Epidermal melanocyte (primary cell): ENCODE measurements around the gene HCRT.
A peak's percentile ranks its signal among the peaks of the same experiment; 100 is the strongest.
"Not testable (repeated sequence)": the region's sequence is repeated elsewhere in the genome, so short reads cannot be mapped to it uniquely, and the experiment has no call there.

Experiments
- DNase-seq: peaks from one replicate; pipeline ENCODE4 v3.0.0; 2011; ENCODE audit warnings: low spot score; ENCODE audit not compliant: insufficient read length

The HCRT gene

DNA sequence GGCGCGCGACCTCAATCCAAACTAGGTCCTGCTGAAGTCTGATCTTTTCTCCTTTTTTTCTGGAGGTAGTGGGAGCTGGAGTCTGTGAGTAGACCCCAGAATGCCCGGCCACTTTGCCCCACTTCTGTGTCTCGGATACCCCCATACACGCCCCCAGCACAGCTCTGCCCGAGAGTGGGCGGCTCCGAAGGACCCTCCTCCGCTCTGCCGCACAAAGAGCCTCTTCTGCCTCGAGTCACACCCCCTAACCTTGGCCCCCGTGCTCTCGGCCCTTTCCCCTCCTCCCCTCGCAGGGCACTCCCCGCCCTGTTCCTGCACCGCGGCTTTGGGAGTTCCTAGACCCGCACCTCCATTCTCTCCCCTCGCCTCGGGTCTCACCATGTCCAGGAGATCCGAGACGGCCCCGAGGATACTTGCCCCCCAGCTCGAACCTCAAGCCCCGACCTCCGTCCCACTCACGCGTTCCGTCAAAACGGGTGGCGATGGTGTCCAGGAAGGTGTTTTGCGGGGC is 4.8 kb downstream of the HCRT start:
- no peak for DNase-seq

DNA sequence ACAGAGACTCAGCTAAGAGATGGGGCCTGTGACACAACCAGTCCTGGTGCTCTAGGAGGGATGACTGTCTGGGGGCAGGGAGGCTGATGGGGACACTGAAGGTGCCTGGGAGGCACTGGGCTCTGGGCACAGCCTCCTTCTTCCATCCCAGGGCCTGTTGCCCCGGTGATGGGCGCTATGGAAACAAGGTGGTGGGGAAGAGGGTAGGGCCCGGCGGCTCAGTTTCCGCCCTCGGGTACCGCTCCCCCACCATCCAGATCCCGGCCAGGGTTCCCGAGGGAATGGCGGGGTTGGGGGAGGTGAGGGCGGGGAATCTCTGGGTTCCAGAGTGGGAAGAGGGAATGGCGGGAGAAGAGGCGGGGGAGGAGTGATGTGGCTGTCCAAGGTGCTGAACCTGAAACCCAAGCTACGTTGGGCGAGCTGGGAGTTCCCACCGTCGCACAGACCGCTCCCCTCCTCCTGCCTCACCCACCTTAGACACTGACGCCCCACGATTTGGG is 5.3 kb downstream of the HCRT start:
- peak; percentile 69 for DNase-seq

DNA sequence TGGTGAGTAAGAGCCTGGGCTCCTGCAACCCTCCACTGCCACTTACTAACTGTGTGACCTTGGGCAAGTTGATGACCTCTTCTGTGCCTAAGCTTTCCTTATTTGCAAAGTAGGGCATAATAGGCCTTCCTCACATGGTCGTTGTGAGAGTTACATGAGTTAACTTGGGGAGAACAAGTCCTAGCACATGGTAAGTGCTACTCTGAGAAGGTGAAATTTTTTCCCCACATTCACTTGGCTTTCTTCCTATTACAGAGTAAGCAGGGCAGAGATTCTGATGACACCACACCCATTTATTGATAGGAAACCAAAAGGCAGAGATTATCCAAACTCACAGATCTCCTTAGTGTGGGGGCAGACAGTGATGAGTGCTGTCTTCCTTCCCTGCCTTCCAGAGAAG is 5.9 kb downstream of the HCRT start:
- no peak for DNase-seq

DNA sequence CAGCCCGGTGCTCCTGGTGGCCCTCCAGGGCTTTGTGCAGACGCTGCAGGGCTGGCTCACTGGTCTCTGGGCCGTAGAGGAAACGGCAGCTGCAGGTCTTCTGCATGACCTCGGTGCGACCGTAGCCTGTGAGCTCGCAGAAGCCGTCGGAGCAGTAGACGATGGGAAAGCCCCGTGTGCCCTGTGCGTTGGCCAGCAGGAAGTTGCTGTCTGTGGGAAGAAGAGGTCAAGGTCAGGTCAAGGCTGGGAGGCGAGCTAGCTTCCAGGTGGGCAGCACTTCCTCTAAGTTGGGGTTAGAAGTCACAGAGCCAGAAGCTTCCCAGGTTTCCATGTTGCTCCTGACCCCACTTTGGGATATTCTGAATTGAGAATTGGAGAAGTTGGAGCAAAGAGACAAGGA is 6.4 kb downstream of the HCRT start:
- no peak for DNase-seq

DNA sequence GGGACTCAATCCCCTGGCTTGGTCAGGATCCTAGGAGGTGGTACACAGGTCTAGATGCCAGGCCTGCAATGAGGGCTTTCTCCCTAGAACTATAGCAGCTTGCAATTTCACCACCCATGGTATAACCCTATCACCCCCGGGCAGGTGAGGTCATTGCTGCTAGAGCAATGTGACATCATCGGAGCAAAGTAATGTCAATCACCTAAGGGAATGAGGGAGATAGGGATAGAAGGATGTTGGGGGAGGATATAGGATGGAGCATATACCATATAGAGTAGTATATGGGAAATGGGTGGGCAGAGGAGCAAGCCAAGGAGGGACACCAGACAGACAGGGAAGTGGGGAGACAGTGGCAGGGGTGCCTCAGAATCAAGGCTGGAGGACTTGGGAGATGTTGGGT is 7.6 kb downstream of the HCRT start:
- no peak for DNase-seq

DNA sequence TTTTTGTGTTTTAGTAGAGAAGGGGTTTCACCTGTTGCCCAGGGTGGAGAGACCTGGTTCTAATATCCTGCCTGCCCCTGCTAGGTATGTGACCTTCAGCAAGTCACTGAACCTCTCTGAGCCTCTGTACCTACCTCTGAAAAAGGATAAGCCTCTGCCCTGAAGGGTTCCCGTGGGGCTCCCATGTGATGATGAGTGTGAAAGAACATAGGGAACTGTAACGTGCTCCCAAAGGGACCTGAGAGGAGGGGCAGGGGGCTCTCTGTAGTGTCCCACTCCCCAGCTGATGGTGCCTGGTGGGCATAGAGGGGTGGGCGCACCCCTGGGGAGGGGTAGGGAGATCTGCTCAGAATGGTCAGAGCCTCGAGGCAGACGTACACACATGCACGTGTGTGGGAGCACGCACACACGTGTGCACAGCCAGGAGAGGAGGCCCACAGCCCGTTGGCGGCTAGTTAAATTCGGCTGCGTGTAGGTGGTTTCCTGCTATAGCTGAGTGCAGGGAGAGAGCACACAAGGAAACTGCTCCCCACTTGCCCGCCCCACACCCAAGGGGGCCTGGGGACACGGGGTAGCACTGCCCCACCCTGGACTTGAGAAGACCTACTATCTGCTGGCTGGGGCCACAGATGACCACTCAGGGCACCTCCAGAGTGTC is 11.0 kb downstream of the HCRT start:
- DNase-seq: no peak

DNA sequence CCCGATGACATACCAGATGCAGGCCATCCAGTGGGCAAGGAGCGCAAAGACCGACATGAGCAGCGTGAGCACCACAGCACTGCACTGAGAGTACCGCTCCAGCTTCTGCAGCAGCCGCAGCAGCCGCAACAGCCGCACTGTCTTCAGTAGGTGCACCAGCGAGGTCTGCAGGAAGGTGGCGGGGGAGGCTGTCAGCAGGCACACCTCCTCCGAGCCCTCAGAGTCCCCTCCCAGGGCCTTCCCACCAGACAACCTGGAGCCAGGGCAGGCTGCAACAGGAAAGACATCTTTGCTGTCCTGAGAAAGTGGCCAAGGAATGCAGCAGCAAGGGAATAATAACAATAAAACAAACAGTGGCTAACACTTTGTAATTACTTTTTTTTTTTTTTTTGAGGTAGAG is 13.4 kb downstream of the HCRT start:
- no peak for DNase-seq

DNA sequence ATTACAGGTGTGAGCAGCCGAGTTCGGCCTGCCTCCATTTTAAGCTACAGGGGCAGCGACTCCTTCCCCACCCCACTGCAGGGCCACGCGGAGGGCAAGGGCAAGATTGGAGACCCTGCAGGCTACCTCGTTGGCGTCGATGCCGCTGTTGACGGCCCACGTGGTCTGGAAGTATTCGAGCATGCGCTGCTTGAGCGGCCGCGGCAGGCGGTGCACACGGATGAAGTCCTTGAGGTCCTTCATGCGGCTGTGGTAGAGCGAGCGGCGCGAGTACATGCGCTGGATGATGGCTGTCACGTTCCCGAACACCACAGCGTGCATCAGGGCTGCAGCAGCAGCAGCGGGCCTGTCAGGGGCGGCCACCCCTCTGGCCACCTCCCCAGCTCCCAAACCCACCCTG is 15.9 kb downstream of the HCRT start:
- DNase-seq: no peak

DNA sequence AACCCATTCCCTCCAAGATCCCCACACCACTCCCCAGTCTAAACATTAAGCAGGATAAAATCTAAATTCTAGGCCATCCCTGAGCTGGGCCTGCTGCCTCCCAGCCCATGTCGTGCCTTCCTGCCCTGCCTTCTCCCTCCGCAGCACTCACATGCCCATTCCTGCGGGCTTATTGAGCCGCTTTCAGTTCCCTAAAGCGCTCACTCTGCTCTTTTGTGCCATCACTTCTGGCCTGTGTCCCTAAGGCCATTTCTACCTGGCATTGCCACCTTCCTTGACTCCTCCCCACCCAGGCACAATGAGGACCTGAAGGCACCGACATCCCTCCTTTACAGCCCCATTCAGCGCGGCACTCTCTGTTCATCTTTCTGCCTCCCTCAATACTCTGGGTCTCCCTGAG is 17.4 kb downstream of the HCRT start:
- DNase-seq: no peak

DNA sequence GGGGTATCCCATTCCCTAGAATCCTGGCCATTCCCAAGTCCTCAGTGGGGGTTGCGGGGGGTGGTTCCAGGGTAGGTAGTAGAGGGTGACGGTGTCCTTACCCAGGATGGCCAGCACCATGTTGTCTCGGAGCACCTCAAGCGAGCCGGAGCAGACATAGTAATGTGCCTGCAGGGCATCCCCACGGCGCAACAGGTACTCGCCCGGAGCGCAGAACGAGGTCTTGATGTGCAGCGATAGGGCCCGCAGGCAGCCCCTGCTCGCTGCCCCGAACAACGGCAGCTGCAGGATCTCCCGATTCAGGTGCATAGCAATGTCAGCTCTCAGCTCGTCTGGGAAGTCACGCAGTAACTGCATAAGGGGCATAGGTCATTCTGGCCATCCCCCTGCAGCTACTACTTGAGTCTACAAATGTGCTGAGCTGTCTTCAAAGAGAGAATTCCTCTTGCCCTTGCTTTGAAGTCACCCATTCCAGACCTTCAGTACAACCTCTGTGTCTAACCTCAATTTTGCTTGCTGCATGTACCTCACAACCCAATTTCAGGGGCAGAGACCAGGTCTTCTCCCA is 19.0 kb downstream of the HCRT start:
- DNase-seq: no peak

DNA sequence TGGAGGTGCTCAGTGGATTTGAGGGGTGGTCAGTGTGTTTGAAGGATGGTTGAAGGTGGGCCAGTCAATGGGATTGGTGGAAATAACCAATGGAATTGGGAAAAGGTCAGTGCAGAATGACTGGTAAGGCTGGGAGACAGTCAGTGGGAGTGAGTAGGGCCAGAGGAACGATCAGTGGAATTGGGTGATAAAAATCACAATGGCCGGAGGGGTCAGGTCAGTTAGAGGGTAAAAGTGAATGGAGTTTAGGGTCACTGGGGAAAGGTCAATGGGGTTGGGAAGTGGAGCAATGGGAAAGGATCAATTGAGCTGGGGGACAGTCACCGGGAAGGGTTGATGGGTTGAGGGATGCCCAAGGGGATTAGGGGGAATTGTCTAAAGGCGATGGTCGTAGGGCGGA is 19.5 kb downstream of the HCRT start:
- no peak for DNase-seq

DNA sequence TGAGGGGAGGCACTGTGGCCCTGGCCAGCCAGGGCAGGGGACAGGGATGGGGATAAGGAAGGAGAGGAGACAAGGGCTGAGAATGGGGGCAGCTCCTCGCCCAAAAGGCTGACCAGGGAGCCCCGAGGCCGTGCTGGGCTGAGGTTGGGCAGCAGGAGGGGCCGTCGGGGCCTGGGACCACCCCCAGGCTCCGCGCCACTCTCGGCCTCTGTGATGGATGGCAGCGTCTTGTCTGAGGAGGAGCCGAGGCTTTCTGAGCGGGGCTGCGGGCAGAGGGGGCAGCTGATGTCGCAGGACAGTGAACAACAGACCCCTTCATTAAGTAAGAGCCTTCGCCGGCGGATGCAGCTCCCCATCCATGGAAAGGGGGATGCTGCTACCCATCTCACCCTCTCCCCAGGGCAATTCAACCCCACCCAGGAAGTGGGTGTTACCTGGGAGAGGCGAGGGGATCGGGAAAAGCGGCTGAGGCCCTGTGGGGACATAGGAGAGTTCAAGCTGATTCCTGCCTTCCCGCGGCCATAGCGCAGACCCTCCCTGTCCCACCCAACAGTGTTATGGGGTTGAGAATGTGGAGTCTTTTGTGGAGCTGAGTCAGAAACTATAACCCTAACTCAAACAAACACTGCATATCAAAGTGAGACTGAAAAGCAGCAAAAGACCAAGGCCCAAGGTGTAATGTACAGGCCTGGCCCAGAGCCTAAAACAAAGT is 21.4 kb downstream of the HCRT start:
- DNase-seq: no peak

DNA sequence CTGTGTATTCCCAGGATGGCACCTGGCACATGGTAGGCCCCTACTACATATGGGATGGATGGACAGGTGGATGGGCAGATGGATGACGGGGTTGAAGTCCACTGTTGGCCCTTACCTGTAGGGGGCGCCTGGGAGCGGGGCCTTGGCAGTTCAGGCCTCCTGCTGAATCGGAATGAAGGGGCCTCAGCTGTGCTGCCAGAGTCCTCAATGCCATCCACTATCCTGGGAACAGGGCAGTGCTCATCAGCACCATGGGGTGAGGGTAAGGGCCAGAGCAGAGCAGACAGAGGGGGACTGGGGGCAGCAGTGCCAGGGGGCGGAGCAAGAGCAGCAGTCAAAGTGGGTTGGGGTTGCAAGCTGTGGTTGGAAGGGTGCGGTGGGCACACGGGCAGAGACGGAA is 22.1 kb downstream of the HCRT start:
- DNase-seq: no peak

DNA sequence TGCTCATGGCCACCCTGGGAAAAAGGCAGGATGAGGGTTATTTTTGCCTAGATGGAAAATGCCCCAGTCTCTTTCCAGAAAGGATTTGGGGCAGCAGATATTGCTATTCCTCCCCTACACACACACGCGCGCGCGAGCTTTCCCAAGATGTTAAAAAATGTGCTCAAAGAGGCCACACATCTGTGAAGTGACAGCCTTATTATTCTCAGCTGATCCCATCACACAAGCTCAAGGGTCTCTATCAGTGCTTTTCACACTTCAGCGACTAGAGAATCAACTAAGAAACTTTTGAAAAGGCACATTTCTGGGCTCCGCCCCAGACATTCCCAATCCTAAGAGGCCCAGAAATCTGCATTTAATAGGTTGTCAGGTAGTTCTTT is 24.7 kb downstream of the HCRT start:
- DNase-seq: no peak

DNA sequence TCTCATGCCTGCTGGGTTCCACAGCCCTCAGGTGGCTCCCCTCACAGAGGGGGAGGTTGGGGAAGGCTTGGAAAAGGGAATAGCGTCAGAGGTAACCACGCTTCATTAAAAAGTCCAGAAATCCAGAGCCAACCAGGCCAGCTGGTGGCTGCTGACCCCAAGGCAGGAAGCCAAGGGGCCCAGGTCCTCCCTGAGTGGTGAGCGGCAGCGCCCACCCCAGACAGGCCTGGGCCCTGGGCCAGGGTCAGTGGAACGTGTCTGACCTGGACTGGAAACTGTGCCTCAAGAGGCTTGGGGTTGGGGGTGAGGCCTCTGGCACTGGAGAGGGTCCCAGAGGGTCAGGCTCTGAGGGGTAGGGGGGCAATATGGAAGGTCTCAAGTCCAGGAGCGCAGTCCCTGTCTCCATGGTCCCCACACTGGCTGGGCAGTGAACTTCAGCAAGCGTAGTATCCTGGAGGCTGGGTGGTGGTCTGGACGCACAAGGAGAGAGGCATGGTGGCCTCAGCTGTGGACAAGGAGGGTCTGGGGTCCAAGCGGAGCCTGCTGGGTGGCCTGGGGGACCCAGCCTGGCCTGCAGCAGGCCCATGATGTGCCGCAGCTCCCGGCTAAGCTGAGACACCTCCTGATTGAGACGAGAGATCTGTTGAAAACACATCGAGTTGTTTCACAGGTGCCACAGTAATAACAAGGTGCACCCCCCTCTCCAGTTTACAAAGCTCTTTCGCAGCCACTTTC is 25.3 kb downstream of the HCRT start:
- DNase-seq: no peak

DNA sequence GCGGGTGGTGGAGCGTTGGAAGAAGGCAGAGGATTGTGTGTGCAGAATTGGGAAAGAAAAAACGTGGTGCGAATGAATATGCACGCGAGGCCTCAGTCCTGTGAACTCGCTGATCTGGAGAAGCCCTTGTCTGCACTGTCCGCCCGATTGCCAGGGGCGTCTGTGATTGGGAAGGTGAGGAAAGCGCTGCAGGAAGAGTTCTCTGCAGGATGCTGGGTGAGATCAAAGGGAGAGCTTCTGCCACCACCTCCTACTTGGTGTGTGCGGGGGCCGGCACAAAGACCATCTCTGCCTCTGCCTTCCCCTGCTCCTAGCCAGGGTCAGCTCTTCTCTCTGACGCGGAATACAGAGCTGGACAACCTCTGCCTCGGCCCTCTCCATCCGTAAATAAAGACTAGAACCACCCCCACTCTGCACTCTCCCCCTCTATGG is 29.6 kb downstream of the HCRT start:
- DNase-seq: no peak

DNA sequence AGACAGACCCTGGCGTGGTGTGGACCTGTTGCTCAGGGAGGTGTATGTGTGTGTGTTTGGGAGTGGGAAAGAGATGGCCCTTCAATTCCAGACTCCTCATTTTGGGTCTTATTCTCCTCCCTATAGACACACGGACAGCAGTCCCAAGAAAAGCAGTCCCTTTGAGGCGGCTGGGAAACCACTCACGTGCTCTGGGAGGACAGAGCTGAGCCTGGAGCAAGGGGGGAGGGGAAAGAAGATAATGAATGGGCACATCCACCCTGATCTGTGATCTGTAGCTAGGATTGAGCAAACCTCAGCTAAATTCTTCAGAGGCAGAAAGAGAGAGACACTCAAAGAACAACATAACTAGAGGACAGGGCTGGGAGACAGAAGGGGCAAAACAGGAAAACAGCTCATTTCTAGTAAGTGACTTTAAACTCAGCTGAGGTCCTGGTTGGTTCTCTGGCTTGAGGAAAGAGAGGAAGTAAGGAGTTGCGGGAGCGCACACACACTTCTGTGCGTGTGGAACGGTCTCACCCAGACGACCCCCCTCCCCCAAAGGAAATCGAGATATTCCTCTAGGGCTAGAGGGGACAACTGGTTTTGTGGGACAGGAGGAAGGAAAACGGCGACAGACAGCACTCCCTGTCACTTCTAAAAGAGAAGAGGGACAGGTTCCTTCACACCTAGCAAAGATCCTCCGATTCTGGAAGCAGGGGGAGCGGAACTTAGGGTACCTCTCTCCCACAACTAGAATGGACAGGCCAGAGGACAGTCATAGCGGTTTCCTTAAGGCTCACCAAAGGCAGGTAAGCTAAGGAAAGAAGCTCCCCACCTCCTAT is 31.1 kb downstream of the HCRT start:
- DNase-seq: no peak

DNA sequence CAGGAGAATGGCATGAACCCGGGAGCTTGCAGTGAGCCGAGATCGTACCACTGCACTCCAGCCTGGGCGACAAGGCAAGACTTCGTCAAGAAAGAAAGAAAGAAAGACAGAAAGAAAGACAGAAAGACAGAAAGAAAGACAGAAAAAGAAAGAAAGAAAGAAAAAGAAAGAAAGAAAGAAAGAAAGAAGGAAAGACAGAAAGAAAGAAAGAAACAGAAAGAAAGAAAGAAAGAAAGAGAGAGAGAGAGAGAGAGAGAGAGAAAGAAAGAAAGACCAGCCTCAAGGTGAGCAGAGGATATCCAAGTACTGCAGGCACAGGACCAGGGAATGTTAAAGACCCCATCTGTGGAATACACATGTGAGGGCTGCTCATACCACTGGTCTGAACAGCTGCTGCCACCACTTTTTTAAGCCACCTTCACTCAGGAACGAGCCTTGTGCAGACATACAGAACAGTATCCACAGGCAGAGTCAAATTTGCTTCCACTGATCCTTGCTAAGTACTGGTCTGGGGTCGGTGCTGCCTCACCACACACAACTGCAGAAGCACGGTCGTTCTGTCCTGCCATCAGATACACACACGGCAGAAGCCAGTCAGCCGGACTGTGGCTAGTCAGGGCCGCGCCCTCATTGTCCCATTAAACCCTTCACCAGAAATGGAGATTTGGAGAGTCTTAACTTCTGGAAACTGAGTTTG is 38.2 kb downstream of the HCRT start:
- no peak for DNase-seq

DNA sequence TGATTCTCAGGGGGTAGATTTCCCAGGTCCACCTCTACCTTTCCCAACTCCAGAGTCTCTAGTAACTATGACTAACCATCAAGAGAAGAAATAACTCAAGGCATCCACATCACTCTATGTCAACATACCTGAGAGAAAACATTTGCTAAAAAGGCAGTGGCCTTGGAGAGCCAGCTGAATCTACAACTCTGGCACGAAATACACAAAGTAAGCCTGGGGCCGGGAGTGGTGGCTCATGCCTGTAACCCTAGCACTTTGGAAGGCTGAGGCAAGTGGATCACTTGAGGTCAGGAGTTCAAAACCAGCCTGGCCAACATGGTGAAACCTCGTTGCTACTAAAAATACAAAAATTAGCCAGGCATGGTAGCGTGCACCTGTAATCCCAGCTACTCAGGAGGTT is 42.1 kb downstream of the HCRT start:
- not testable (repeated sequence) for DNase-seq

DNA sequence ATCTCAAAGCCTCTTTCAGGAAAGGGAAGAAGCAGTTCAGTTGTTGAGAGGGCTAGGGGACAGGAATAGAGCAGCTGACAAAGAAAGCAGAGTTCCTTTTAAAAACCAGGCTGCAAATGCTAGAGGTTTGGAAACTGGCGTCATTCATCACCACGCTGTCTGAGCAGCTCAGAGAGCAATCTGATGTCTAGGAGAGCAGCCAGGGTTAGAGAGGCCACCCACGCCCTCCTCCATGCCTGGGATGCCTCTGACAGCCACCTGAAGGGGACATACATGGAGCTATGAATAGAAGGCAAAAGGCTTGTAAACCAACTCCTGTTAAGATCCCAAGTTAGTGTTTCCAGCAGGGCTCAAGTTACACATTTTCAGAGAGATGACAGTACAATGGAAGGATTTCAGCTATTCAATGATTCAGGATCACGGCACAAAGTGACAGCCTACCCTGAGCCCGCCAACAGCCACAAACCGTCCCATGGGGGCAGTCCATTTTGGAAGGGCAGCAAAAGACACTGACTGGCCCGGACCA is 42.8 kb downstream of the HCRT start:
- no peak for DNase-seq
